Ammon's horn (tissue), 1 donor: ENCODE measurements around the gene BCL2L11.

Source experiments
- DNase-seq: peaks from one replicate; pipeline ENCODE4 v3.0.0-alpha.2; 2016; ENCODE audit warnings: low spot score

BCL2L11 gene

GRCh38 chr2:111168528-111169239 lies 48.0 kb downstream of the BCL2L11 start:
- peak; percentile 13 for DNase-seq

GRCh38 chr2:111169268-111169667 lies 48.6 kb downstream of the BCL2L11 start:
- peak; percentile 23 for DNase-seq

DNA sequence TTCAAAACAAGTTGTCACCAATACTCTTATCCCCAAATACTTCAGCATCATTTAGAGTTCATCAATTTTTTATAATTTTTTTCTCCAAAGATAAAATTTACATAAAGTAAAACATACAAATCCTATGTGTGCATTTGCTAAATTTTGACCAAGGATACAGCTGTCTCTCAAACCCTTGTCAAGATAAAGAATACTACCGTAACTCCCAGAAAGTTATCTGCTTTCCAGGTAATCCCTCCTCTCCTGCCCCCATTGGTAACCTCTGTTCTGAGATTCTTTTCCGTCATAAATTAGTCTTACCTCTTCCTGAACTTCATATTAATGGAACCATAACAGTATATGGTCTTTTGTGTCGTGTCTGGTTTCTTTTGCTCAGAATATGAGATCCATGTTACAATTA lies 49.2 kb downstream of the BCL2L11 start:
- DNase-seq, result no peak

- DNase-seq, result no peak
These were observed 50.7 kb downstream of the BCL2L11 start for GRCh38 chr2:111171337-111171930.

DNA sequence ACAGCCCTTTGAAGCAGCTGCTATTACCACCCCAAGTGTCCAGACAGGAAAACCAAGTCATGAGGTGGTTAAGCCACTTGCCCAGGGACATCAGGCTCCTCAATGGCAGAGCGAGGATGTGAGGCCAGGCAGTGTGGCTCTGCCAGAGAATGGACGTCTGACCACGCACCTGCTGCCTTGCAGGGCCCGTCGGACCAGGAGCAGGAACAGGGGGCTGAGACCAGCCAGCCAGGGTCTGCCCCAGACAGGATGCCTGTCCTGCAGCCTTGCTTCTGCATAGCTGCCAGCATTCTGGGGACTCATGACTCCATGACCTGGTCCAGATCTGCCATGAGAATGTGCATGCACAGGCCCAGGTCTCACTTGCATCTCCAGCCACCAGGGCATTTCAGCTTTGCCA lies 52.0 kb downstream of the BCL2L11 start:
- no peak for DNase-seq

DNA sequence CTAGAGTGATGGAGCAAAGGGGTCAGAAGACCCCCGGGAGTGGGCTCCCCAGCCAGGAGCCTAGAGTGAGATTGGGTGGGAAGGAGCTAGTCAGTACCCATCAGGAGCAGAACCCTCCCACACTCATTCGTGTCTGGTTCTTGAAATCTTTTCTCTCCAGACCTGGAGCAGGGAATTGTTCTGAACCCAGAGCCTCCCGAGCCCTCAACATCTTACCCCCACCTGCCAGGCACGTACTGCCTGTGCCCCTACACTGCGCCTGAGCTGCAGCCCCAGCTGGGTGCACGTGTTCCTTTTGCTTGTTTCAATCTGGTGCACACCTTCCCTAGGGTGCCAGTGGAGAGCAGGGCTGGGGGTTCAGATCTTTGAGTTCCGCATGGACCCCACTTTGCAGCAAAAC lies 52.6 kb downstream of the BCL2L11 start:
- no peak for DNase-seq

DNA sequence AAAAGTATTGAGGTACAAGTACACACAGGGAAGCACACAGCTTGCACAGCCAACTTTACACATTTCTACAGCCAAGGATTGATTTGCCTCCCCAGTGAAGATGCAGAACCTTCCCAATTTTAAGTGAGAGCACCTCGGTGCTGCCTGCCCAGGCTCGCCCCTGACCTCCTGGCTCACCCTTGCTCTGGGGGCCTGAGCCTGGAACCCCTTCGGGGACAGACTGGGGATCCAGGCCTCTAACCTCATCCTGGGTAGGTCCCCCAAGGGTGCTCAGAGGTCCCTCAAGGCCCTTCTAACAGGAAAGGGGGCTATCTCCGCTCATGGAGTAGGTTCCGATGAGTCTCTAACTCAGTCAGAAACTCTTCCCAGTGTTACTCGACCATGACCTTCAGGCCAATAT lies 53.1 kb downstream of the BCL2L11 start:
- no peak for DNase-seq

GRCh38 chr2:111175615-111176014 lies 54.9 kb downstream of the BCL2L11 start:
- DNase-seq, result no peak

DNA sequence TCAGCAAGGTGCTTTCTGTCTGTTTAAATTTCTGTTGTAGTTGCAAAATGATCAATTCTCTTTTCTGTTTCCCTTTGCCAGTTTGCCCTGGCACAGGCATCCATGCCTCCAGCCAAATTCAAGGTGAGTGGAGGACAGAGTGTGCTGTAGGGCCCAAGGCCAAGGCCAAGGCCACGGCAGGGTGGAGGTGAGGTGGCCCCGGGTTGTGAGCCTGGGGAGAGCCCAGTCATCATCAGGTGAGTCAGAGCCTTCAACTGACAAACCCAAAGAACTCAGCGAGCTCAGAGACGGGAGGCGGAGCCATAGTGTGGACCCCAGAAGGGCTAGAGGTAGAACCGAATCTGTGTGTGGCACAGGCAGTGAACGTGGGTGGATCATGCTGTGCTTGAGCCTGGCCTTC lies 55.7 kb downstream of the BCL2L11 start:
- DNase-seq, result no peak

DNA sequence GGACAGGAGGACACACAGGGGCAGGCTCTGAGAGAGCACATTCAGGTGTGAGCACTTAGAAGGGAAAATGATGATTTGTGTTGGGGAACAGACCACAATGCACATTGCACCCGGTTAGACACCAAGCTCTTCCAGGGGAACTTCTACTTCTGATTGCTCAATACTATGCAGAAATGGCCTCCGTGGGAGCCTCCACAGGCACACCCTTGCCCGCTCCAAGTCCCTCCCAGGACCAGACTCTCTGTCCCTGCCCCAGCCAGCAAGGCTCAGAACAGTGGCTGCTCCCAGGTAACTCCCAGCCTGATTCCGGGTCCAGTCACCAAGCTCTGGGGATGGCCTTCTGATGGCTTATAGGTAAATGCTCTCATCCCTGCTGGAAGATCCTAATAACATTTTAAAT lies 56.2 kb downstream of the BCL2L11 start:
- DNase-seq, result no peak

GRCh38 chr2:111178296-111178695 lies 57.6 kb downstream of the BCL2L11 start:
- no peak for DNase-seq

- DNase-seq, result no peak
These were observed 58.2 kb downstream of the BCL2L11 start for GRCh38 chr2:111178730-111179405.

GRCh38 chr2:111182121-111182520 lies 61.4 kb downstream of the BCL2L11 start:
- DNase-seq, result no peak

GRCh38 chr2:111182740-111183139 lies 62.0 kb downstream of the BCL2L11 start:
- no peak for DNase-seq

DNA sequence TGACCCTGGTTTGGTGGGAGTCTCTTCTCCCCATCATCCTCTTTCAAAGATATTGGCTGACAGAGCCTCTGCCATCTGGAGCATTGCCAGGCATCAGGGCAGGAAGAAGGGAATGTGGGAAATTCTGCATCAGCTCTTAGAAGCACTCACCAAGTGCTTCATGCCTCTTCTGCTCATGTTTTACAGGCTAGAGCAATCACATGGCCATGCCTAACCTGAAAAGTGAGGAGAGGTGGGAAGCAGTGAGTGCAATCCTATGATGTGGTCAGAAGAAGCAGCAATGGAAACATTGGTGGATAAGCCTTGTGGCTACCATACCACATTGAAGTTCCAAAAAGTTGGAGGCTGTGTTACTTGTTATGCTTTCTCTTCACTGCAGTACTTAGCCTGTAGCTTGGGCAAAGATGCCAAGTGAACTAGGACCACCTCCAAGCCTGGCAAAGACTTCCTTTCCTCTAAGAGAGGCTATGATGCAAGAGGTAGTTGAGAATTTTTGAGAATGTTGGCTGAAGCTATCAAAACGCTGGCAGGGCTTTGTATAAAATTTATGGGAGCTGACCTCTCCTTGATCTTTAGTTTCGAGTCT lies 64.1 kb downstream of the BCL2L11 start:
- peak; percentile 40 for DNase-seq

GRCh38 chr2:111185361-111186022 lies 64.8 kb downstream of the BCL2L11 start:
- DNase-seq, result no peak

- no peak for DNase-seq
These were observed 65.5 kb downstream of the BCL2L11 start for GRCh38 chr2:111186121-111186715.

GRCh38 chr2:111186933-111187332 lies 66.2 kb downstream of the BCL2L11 start:
- DNase-seq, result no peak

- no peak for DNase-seq
These were observed 68.0 kb downstream of the BCL2L11 start for GRCh38 chr2:111188681-111189080.

DNA sequence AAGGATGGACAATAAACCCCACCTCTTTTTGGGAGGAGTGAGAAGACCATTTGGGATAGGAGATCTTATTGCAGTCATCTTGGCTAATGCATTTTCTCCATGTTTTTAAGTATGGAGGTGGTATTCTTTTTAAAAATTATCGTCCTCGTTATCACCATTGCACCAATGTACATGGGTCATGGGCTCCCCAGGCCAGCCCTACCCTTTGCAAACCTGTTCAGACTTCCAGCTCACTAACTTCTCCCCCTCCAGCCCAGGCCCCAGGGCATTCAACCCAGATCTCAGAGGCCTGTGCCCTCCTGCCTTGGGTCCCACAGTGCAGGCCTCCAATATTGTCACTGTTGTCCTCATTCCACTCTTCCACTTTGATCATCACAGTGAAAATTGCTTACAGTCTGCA lies 68.4 kb downstream of the BCL2L11 start:
- DNase-seq, result no peak

DNA sequence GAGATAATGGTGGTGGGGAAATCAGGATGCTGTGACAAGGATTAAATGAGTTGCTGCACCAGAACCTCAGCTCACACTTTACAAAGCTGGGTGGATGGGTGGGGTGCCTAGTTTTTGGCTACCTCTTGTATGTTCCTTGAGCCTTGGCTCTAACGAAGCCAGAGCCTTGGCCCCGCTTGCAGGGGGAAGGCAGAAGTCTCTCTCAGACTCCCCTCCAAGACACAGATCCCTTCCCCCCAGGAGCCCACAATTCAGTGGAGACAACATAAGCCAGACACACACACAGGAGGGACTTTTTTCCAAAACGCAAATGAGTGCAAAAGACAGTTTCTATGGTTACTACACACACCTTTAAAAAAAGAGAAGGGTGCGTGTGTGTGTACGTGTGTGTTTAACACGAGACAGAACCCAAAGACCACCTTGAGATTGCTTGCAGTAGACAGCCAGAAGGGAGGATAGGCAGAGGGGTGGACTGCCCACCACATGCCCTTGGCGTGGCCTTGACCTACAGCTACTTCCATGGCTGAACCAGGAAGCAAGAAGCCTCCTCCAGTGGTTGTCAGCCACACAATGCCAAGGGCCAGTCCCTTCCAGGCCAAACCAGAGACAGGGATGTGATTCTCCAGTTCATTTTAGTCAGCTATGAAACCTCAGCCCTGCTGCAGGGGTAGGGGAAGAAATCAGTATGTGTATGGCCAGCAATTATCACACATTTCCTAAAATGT lies 70.3 kb downstream of the BCL2L11 start:
- no peak for DNase-seq
